Left cardiac atrium (tissue), 4 donors: ENCODE results near the gene DIAPH3. TPM values are rescaled to one million over a fixed set of nuclear protein-coding genes. Genes with fewer than 3 reads are reported as not detected.

Experiments
- ATAC-seq, 2 donors: fragments of 200-7000 bp; cut with Tn5 transposase; one replicate each; pipeline ENCODE4 v1.9.1; 2020; ENCODE audit warnings: mild to moderate bottlenecking in 2 of 2, moderate library complexity in 2 of 2
- DNase-seq: peaks from one replicate; pipeline ENCODE4 v3.0.0-alpha.2; 2020
- intact Hi-C, 2 donors: fragments of 100-400 bp; cut with DNase I; formaldehyde crosslinking; loops; one replicate each; pipeline versions ENCODE4 v1.14.1 to v1.15.1; 2022 to 2023
- total RNA-seq, 2 donors: library from RNA; stranded (reverse); fragmentation: NEBNext Ultra II Directional; extraction: Animal tissue kit (Norgen Biotek cat#: 25700); gene quantifications; one replicate each; pipeline ENCODE4 v1.2.1, GENCODE V29; 2021
- donor health status: DM: no; HTN: yes; CAD: no.
- donor health status: DM: no; HTN: yes; CAD: no; lungs with severe emphysema.
- donor health status: DM: yes; HTN: yes; CAD: no.
- donor health status: Dilated cardiomyopathy.

DIAPH3 gene
- total RNA-seq, 2 donors from 2014 or later, result 0.26 to 0.50 TPM

- DNase-seq (no peak), ATAC-seq (no peak)
- intact Hi-C loops, result no loop called here
These were observed 453.3 kb downstream of the DIAPH3 start for GRCh38 chr13:59710416-59710815.

- DNase-seq (no peak), ATAC-seq (no peak)
- intact Hi-C loops, result no loop called here
These were observed 457.4 kb downstream of the DIAPH3 start for GRCh38 chr13:59706101-59706976.

GRCh38 chr13:59702269-59702668, 461.5 kb downstream of the DIAPH3 start:
- intact Hi-C loops, result no loop called here
- DNase-seq (no peak), ATAC-seq (no peak)

- no peak for DNase-seq
- intact Hi-C loops, result no loop called here
- ATAC-seq, result no peak
These were observed 462.5 kb downstream of the DIAPH3 start for GRCh38 chr13:59701261-59701660.

- ATAC-seq, result no peak
These were observed 463.4 kb downstream of the DIAPH3 start for GRCh38 chr13:59700281-59700680.

DNA sequence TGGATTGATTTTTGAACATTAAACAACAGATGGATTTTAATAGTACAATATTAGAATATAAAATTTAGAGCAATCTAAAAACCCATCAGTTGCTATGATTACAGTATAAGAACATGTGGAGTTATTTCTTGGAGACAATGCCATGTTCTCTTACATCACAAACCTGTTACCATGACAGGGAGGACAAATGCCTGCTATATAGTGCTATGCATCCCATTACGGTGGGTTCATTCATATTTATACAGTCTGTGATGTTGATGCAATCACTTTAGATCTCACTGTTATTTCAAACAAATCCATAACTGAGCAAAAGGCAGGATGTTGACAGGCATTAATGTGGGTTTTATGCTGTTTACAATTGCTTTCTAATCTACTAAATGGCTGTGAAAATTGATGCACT, 467.5 kb downstream of the DIAPH3 start:
- intact Hi-C loops, result no loop called here
- DNase-seq (no peak), ATAC-seq (no peak)

More at GRCh38 chr13:59700281-59700680, 463.4 kb downstream of the DIAPH3 start:
- DNase-seq, result no peak
- intact Hi-C loops, result no loop called here

DNA sequence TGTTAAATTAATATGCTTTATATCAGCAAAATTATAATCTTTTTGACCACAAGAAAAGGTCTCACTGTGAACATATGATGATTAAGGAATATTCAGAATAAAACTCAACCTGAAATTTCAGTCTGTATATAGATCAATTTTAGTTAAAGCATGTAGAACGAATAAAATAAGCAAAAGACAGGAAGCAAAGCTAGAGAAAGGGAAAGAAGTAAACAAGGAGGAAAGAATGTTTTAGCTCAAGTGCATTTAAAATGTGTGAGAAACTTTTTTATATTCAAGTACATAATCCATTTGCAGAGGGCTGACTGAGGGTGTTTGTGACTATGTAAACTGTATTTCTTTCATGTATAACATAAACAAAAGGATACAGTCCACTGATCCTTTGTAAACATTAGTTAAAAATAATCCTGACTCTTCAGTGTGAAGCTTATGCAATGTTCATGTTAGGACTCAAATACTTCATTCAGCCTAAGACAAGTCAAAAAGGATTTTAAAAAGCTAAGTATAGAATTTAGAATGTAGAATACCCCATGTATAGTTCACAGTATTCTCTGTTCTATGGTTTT, 472.1 kb downstream of the DIAPH3 start:
- no peak for DNase-seq
- intact Hi-C loops, result no loop called here
- no peak for ATAC-seq

GRCh38 chr13:59690857-59691500, 472.7 kb downstream of the DIAPH3 start:
- ATAC-seq (no peak), DNase-seq (no peak)
- intact Hi-C loops, result no loop called here

- no peak for ATAC-seq
- DNase-seq, result no peak
- intact Hi-C loops, result no loop called here
These were observed 474.7 kb downstream of the DIAPH3 start for GRCh38 chr13:59689057-59689456.

DNA sequence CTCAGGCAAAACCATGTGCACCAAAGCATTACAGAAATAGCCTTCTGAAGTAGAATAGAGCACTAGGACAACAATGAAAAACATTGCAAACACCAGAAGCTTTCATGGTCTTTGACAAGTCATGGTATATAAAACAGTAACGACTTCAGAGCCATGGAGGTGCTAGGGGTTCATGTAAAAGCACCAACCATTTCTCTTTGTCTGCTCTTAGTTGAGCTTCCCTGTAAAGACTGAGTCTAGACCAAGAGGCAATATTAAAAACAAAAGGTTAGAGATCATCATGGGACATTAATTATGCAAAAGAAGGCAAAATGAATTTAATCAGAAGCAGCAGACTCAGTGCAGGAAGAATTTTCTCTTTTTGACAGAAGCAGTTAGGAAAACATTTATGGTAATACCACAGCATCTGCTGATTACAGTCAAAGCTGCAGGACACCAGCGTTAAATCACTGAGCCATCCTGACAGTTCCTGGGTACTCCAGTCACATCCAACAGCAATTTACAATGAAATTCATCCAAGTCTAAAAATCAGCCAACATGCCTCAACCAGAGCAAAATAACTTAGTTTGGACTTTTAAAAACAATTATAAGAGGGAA, 476.8 kb downstream of the DIAPH3 start:
- intact Hi-C loops, result no loop called here
- no peak for ATAC-seq
- DNase-seq, result no peak

GRCh38 chr13:59684105-59684504, 479.6 kb downstream of the DIAPH3 start:
- intact Hi-C loops, result no loop called here
- DNase-seq (no peak), ATAC-seq (no peak)

DNA sequence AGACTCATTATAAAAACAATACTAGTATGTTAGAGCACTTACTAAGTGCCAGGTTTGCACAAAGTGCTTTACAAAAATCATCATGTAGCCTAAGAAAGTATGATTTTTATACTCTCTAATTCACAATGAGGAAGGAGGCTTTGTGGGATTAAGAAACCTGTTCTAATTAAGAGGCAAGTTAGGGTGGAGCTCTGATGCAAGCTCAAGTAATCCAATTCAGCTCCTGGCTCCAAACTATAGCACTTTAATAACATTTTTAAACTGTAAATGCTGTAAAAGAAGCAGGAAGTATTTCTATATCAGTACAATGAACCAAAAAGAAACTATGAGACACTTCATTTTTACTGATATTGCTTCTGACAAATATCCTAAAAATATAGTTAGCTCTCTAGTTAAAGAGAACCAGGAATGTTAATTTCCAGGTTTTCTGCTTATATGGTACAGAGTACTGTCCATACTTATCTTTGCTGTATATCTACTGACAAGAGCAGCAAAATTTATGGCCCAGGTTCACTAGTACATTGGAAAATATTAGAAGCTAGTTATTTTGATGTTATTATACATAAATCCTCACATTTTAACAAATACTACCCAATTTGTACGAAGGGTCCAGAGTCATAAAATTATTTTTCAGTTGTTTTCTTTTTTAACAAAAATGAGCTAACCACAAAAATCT, 482.0 kb downstream of the DIAPH3 start:
- intact Hi-C loops, result no loop called here
- no peak for DNase-seq
- ATAC-seq, result no peak

DNA sequence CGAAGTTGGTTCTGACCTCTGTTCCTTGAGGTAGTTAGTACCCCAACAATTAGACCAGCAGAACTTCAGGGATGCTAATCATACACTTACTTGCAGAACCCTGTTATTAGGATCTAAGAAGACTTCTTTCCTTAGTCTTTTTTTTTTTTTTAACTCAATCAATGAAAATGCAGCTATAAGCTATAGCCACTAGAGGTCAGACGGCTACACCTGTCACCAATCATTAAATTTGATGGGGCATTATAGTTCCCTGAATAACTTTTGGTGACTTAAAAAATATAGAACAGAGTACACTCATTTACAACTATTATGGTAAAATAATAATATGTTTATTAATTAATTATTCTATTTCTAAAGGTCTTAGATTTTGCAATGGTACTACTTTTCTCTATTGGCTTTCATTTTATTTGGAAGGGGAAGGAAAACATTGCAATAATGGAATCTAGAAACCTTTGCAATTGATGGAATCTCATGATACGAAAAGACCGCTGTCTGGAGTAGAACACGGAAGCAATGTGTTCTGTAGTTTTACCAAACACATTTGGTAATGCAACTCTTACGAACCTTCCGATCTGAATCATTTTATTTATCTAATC, 483.2 kb downstream of the DIAPH3 start:
- intact Hi-C loops, result no loop called here
- ATAC-seq, result no peak
- DNase-seq, result no peak

- DNase-seq (no peak), ATAC-seq (no peak)
- intact Hi-C loops, result loop anchor here (5.0 to 10.0 kb wide), 3 partner anchors 284 to 656 kb away; no protein-coding TSS in a partner anchor
These were observed 484.5 kb downstream of the DIAPH3 start for GRCh38 chr13:59679254-59679653.

DNA sequence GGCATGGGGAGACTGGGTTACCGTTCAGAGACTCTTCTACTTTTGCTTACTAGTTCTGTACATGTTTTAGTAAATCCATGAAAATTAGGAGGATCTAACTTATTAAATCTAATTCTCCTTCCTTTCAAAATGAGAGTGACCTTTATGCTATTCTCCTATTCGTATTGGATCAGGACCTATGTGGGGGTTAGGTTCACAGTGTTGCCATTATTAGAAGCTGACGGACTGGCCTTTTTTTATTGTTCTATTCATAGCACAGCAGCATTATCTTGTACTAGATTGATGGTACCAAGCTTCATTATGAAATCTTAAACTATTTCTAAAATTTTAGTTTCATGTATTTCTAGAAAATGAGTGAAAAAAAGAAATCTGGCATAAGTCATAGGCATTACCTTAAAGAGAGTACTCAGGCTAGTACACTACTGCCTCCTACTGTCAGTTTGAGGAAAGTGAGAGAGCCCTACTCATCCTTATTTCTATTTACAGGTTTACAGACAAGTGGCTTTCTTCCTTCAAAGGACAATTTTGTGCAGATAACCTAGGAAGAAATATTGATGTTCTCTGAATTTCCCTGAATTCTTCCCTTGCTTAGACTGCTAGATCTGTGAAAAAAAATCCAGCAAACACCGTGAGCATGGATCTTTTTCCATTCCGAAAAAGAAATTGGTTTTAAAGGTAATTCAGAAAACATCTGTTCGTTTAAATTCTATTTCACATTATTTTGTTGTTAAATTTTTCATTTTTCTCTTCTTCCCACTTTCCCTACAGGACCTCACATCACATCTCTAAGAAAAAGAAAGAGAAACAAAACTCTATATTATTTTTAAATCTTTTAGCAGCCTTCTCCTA, 485.5 kb downstream of the DIAPH3 start:
- ATAC-seq (peak; percentile 73 to 86), DNase-seq (no peak)
- intact Hi-C loops, result loop anchor here (5.0 to 10.0 kb wide), 3 partner anchors 283 to 657 kb away; no protein-coding TSS in a partner anchor

DNA sequence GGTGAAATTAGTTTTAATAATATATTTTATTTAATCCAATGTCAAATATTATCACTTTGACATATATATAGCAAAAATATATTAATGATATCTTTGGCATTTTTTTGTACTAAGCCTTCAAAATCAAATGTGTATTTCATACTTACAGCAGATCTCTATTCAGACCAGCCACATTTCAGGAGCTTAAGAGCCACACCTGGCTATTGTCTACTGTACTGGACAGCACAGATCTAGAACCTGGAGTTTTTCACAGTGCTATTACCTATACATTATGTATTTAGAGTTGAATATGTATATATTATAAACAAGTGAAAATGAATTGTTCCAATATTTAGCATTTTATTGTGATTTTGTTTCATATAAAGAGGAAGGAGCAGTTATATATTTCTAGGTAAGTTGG, 486.3 kb downstream of the DIAPH3 start:
- intact Hi-C loops, result loop anchor here (5.0 to 10.0 kb wide), 3 partner anchors 283 to 657 kb away; no protein-coding TSS in a partner anchor

GRCh38 chr13:59674616-59675015, 489.1 kb downstream of the DIAPH3 start:
- intact Hi-C loops, result loop anchor here (5.0 to 10.0 kb wide), 3 partner anchors 280 to 660 kb away; no protein-coding TSS in a partner anchor
- ATAC-seq (no peak), DNase-seq (no peak)

More for the DNA sequence above, 486.3 kb downstream of the DIAPH3 start:
- DNase-seq (no peak), ATAC-seq (no peak)

GRCh38 chr13:59673286-59673685, 490.4 kb downstream of the DIAPH3 start:
- intact Hi-C loops, result loop anchor here (10.0 kb wide), 2 partner anchors 278 to 662 kb away; no protein-coding TSS in a partner anchor
- no peak for DNase-seq

More at GRCh38 chr13:59673286-59673685, 490.4 kb downstream of the DIAPH3 start:
- no peak for ATAC-seq
